GM12872 (cell line): Measurements from ENCODE around the gene TMEM150B.
A peak's percentile ranks its signal among the peaks of the same experiment; 100 is the strongest.

Experiments
- TF ChIP-seq, protein P1 (sequence below): IDR thresholded peaks from 3 replicates; pipeline ENCODE4 v1.5.1; 2011; ENCODE audit warnings: low read depth, mild to moderate bottlenecking, low read length, moderate library complexity; ENCODE audit not compliant: insufficient read depth

Gene TMEM150B

DNA sequence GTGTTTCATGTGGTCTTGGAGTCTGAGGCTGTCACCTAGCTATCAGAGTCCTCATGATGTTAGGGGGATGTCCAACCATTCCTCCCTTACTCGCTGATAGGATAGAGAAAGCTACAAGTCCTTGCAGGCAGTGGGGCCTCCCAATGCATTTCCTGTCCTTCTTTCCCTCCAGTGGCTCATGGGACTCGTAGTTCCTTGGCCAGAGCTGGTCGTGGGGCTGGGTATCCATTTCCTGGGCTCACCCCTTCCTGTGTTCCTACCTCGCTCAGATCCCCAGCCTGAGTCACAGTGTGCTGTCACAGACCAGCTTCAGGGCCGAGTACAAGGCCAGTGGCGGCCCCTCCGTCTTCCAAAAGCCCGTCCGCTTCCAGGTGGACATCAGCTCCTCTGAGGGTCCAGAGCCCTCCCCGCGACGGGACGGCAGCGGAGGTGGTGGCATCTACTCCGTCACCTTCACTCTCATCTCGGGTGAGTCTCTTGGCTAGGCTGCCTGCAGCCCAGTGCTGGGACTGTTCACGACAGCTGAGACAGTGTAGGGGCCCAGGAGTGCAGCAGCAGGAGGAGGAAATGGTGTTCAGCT lies 19.1 kb downstream of the TMEM150B start:
- TF ChIP-seq, protein P1, sequence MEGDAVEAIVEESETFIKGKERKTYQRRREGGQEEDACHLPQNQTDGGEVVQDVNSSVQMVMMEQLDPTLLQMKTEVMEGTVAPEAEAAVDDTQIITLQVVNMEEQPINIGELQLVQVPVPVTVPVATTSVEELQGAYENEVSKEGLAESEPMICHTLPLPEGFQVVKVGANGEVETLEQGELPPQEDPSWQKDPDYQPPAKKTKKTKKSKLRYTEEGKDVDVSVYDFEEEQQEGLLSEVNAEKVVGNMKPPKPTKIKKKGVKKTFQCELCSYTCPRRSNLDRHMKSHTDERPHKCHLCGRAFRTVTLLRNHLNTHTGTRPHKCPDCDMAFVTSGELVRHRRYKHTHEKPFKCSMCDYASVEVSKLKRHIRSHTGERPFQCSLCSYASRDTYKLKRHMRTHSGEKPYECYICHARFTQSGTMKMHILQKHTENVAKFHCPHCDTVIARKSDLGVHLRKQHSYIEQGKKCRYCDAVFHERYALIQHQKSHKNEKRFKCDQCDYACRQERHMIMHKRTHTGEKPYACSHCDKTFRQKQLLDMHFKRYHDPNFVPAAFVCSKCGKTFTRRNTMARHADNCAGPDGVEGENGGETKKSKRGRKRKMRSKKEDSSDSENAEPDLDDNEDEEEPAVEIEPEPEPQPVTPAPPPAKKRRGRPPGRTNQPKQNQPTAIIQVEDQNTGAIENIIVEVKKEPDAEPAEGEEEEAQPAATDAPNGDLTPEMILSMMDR = no peak

DNA sequence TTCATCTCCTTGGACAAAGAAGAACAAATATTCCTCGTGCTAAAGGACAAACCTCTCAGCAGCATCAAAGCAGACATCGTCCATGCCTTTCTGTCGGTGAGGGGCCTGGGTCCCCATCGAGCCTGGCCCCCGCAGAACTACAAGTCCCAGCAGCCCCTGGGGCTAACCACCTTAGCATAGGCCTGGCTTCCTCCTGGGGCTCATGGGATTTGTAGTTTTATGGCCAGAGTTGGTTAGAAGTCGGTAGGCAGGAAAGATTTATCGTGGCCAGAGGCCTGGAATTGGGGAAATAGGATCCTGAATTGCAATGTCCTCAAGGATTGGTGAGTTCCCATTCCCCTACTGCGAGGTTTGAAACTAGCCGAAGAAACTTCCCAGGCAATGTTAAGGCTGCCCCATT lies 19.6 kb downstream of the TMEM150B start:
- TF ChIP-seq, protein P1 = no peak

DNA sequence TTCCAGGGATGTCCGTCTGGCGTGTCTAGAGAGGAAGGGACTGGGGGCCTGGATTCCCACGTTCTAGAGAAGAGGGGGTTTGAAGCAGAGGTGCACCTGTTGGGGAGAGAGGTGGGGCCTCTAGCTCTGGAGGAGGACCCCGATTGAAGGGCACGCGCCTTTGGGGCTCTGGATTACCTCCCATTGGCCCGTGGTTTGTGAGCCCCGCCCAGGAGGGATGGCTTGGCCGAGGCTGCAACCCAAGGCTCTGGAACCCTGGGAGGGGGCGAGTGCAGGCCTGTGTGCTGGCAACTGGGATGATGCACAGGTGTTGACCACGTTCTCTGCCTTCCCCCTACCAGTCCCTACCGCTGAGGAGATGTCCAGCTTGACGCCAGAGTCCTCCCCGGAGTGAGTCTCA lies 20.2 kb downstream of the TMEM150B start:
- TF ChIP-seq, protein P1 = no peak

DNA sequence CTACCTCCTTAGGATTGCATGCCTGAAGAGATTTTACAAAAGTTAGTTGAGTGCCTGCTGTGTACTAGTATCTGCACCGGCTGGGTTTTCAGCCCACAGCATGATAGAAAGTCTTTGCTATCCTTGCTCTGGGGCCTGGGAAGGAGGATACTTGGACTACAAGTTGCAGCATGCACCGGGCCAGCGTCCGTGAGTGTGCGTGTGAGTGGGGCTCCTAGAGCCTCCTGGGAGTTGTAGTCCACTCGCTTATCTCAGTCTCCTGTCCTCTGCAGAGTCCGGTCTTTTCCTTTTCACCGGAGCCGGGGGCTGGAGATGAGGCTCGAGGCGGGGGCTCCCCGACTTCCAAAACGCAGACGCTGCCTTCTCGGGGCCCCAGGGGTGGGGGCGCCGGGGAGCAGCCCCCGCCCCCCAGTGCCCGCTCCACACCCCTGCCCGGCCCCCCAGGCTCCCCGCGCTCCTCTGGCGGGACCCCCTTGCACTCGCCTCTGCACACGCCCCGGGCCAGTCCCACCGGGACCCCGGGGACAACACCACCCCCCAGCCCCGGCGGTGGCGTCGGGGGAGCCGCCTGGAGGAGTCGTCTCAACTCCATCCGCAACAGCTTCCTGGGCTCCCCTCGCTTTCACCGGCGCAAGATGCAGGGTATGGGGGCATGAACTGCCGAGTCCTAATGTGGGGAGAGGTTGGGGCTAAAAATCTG lies 20.7 kb downstream of the TMEM150B start:
- TF ChIP-seq, protein P1 = no peak

DNA sequence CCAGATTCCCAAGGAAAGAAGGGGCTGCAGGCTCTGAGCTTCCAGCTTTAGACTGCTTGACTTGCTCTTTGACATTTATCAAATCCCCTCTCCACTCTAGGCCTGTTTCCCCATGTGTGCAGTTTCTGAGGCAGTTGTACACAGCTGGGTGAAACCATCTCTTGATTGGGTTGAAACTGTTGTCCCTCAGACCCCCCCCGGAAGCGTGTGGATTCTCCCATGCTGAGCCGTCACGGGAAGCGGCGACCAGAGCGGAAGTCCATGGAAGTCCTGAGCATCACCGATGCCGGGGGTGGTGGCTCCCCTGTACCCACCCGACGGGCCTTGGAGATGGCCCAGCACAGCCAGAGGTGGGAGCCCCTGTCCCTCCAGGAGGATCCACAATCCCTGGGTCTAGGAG lies 21.7 kb downstream of the TMEM150B start:
- TF ChIP-seq, protein P1 = no peak

DNA sequence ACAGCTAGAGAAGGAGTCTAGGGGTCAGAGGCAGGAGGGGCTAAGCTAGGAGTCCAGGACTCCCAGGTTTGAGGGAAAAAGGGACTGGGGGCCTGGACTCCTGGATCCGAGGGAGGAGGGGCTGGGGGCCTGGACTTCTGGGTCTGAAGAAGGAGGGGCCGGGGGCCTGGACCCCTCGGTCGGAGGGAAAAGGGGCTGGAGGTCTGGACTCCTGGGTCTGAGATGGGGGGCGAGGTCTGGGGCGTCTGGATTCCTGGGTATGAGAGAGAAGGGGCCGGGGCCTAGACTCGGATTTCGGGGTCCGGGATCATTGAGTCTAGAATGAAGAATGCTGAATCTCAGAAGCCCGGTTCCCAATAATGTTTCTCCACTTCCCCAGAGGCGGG lies 22.8 kb downstream of the TMEM150B start:
- TF ChIP-seq, protein P1 = no peak

DNA sequence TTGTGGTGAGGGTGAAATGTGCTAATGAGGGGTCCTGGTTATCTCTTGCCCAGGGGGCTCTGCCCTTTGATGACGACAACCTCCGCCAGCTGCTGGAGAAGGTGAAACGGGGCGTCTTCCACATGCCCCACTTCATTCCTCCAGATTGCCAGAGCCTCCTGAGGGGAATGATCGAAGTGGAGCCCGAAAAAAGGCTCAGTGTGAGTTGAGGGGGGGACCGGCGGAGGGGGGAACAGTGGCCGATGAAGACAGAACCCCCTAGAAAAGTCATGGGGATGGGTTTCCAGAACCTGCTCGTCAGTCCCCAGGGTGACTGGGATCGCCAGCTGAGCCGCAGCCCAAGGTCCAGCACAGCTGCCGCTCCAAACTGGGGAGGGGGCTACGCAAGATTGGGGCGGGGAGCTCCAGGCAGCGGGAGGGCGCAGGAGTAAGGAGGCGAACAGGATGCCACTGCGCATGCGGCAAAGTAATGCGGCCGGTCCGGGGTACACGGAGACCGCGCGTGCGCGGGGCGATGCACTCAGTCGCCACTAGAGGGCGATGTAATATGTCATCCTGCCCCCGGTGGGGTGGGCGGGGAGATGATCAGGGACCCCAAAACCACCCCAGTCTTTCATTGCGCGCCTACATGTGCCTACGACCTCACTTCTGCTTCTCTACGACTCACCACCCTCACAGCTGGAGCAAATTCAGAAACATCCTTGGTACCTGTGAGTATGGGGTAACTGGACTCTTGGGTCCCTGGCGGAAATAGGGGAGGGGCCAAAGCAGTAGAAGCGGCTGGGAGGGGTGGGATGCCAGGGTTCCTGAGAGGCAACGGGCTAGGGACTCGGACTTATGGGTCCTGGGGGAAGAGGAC lies 23.5 kb downstream of the TMEM150B start:
- TF ChIP-seq, protein P1 = peak; percentile 98
